CD4-positive, CD25-positive, alpha-beta regulatory T cell (primary cell): ENCODE data around the gene GLA. TPM values are rescaled to one million over a fixed set of nuclear protein-coding genes. Genes with fewer than 3 reads are reported as not detected.

Source experiments
- ATAC-seq, 2 donors: fragments of 150-1000 bp; cut with Tn5 transposase; one replicate each; pipeline ENCODE4 v1.10.0; 2021; ENCODE audit warnings: low read depth in 2 of 2, moderate number of reproducible peaks in 2 of 2, moderate library complexity in 1 of 2
- DNase-seq, 3 donors: peaks; one replicate each; pipeline versions ENCODE4 v3.0.0 to v3.0.0-alpha.2; 2012 to 2022; ENCODE audit warnings: mixed read lengths in 1 of 3
- H3K27ac ChIP-seq: one replicate; pipeline ENCODE4 v1.7.0; 2013; ENCODE audit warnings: mild to moderate bottlenecking, low read length; ENCODE audit not compliant: insufficient read depth, poor library complexity, severe bottlenecking
- H3K27me3 ChIP-seq: one replicate; pipeline ENCODE4 v1.7.0; 2013; ENCODE audit warnings: low read length; ENCODE audit not compliant: control insufficient read depth, insufficient read depth
- H3K36me3 ChIP-seq: one replicate; pipeline ENCODE4 v1.7.0; 2013; ENCODE audit warnings: mild to moderate bottlenecking, low read length, moderate library complexity; ENCODE audit not compliant: control insufficient read depth, insufficient read depth
- H3K4me1 ChIP-seq: 2 replicates; pipeline ENCODE4 v1.7.0; 2013; ENCODE audit warnings: mild to moderate bottlenecking, low read length; ENCODE audit not compliant: insufficient read depth, control insufficient read depth, poor library complexity, severe bottlenecking
- H3K4me3 ChIP-seq: one replicate; pipeline ENCODE4 v1.7.0; 2013; ENCODE audit warnings: low read depth, mild to moderate bottlenecking, low read length, moderate library complexity
- H3K9me3 ChIP-seq, 2 experiments: 1 replicate in 1 of 2; 2 replicates in 1 of 2; pipeline ENCODE4 v1.7.0; 2013; ENCODE audit warnings: low read length in 2 of 2, mild to moderate bottlenecking in 1 of 2, moderate library complexity in 1 of 2; ENCODE audit not compliant: control insufficient read depth in 2 of 2
- H3K27ac Mint-ChIP-seq, 3 donors: one replicate each; pipeline ENCODE4 v1.8.0; 2020 to 2022; ENCODE audit warnings: mild to moderate bottlenecking in 3 of 3, mixed read lengths in 3 of 3, moderate library complexity in 2 of 3
- H3K27me3 Mint-ChIP-seq: one replicate; pipeline ENCODE4 v1.8.0; 2022; ENCODE audit warnings: mild to moderate bottlenecking, mixed read lengths
- H3K36me3 Mint-ChIP-seq: one replicate; pipeline ENCODE4 v1.8.0; 2020; ENCODE audit warnings: mixed read lengths
- H3K4me1 Mint-ChIP-seq, 4 donors: one replicate each; pipeline ENCODE4 v1.8.0; 2020 to 2022; ENCODE audit warnings: mixed read lengths in 4 of 4, mild to moderate bottlenecking in 1 of 4
- H3K4me3 Mint-ChIP-seq, 4 donors: one replicate each; pipeline ENCODE4 v1.8.0; 2020 to 2022; ENCODE audit warnings: mild to moderate bottlenecking in 4 of 4, mixed read lengths in 4 of 4, moderate library complexity in 3 of 4
- H3K9me3 Mint-ChIP-seq, 7 donors: one replicate each; pipeline ENCODE4 v1.8.0; 2020 to 2022; ENCODE audit warnings: mixed read lengths in 7 of 7, mild to moderate bottlenecking in 3 of 7, moderate library complexity in 2 of 7
- polyA plus RNA-seq, 4 donors: library from polyadenylated mRNA; unstranded; fragments of 300-500 nt; fragmentation: Illumina TruSeq; gene quantifications; one replicate each; pipeline ENCODE4 v1.2.3, GENCODE V29; 2021
- total RNA-seq: library from RNA; stranded (reverse); gene quantifications from one replicate; pipeline ENCODE4 v1.2.3, GENCODE V29; 2022

Gene GLA
- total RNA-seq (32.7 TPM), polyA plus RNA-seq (10 to 100 TPM; 10.7 to 15.6 (median 12.6) TPM)

DNA sequence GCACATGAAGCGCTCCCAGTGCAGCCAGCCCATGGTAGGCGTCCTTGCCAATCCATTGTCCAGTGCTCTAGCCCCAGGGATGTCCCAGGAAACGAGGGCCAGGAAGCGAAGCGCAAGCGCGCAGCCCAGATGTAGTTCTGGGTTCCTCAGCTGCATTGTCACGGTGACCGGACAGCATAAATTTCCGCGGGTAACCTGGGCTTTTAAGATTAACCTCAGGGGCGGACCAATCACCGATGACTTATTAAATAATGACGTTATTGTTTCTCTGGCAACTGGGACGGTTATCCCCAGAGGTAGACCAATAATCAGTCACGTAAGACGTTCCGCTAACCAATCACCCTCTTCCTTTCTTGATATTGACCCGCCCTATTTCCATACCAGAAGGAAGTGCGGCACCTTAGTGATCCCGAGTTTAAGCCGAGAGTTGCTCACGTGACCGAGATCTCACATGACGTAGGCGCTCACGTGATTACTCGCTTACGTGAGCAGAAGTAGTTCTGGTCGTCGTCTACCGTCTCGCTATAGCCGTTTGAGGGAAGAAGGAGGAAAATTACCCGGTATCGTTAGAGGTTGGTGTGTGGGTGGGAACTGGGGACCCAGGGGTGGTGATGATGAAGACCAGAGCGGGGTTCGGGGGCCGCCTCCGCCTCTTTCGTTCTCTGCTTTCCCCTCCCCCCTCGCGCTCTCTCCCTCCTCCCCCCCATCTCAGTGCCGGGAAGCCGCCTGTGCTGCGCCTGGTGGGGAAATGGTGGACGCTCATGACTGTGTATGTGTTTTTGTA is at the start of gene GLA, which contains the start of gene HNRNPH2:
GLA (minus strand) TSS at position 178 of the 784 bp plus-strand sequence; CDS start at position 156, 22 bp downstream.
HNRNPH2 (plus strand) TSS at position 475 of the 784 bp plus-strand sequence. CDS start 3,767 bp downstream, outside the sequence.
- Mint-ChIP-seq H3K4me1 (peaks cover 0 to 37% (median 15%) of the 10 kb centered on the region in 4 donors), H3K9me3 (peaks cover 0 to 1% (median 0%) of the 10 kb centered on the region in 7 donors)
- ATAC-seq: peak; percentile 97

DNA sequence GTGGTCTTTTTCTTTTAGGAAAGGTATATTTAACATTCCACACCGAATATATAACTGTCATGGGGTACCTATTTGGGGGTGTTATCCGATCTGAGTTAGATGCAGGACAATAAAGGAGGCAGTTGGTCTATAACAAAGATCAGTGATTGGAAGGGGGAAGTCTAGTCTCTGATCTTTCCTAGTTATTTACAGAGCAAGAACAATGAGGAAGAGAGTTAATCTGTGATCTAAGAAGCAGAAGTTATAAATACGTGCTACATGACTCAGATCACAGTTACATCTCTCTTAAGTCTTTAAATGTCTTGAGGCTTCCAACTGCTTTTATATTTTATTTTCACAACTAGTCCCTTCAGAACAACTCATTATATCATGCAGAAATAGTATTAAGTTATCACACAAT is 44.3 kb upstream of the GLA start:
- no peaks in the 10 kb centered on the region for H3K4me1 ChIP-seq

More for the DNA sequence above, at the start of gene GLA, which contains the start of gene HNRNPH2:
- H3K27me3 Mint-ChIP-seq: no peaks in the 10 kb centered on the region
- Histone ChIP-seq H3K9me3 (no peaks in the 10 kb centered on the region), H3K4me1 (peaks cover 23% of the 10 kb centered on the region), H3K27ac (peak within 1 kb of the TSS; percentile 98), H3K27me3 (no peaks in the 10 kb centered on the region), H3K4me3 (peak within 1 kb of the TSS; percentile 94), H3K36me3 (peaks cover 9% of the 10 kb centered on the region)
- H3K4me3 Mint-ChIP-seq: peak within 1 kb of the TSS; percentile 92 to 95 (median 92)
- H3K27ac Mint-ChIP-seq: peak within 1 kb of the TSS; percentile 97 to 99 (median 98)
- peak; percentile 86 to 96 (median 90) for DNase-seq
- H3K36me3 Mint-ChIP-seq: peaks cover 9% of the 10 kb centered on the region

DNA sequence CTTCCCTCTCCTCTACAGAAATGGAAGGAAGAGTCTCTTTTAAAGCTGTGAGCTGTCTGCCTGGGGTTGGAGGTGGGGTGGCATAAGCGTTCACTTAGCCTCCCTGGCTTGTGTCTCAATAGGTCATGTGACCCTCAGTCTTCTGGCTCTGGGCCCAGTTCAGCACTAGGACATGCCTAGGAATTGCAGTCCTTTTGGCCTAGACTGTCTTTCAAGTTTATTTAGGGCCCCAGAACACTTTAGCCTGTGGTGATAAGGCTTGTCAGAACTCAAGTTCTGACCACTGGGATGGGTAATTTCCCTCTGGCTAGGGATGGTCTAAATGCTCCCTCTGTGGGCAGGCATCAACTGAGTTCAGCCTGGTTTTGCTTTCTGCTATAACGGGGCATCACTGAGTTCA is 43.2 kb upstream of the GLA start:
- ATAC-seq (no peak), DNase-seq (no peak)
- no peaks in the 10 kb centered on the region for H3K9me3 ChIP-seq
- peaks cover 0 to 3% (median 0%) of the 10 kb centered on the region in 7 donors for H3K9me3 Mint-ChIP-seq
- H3K36me3 Mint-ChIP-seq: peaks cover 14% of the 10 kb centered on the region
- no peaks in the 10 kb centered on the region for H3K27me3 Mint-ChIP-seq
- H3K4me3 Mint-ChIP-seq: no peak overlapping the region
- no peak overlapping the region for H3K27ac ChIP-seq
- no peaks in the 10 kb centered on the region for H3K36me3 ChIP-seq
- H3K4me3 ChIP-seq: no peak overlapping the region
- peaks cover 0 to 2% (median 1%) of the 10 kb centered on the region in 4 donors for H3K4me1 Mint-ChIP-seq
- no peaks in the 10 kb centered on the region for H3K4me1 ChIP-seq
- no peaks in the 10 kb centered on the region for H3K27me3 ChIP-seq
- no peak overlapping the region for H3K27ac Mint-ChIP-seq

More for the DNA sequence above, 44.3 kb upstream of the GLA start:
- Mint-ChIP-seq H3K4me1 (peaks cover 0 to 2% (median 0%) of the 10 kb centered on the region in 4 donors), H3K9me3 (peaks cover 0 to 3% (median 0%) of the 10 kb centered on the region in 7 donors), H3K27ac (no peak overlapping the region), H3K36me3 (peaks cover 14% of the 10 kb centered on the region), H3K4me3 (no peak overlapping the region), H3K27me3 (no peaks in the 10 kb centered on the region)
- no peak overlapping the region for H3K4me3 ChIP-seq
- no peaks in the 10 kb centered on the region for H3K27me3 ChIP-seq
- H3K27ac ChIP-seq: no peak overlapping the region
- ATAC-seq (no peak), DNase-seq (no peak)
- no peaks in the 10 kb centered on the region for H3K36me3 ChIP-seq
- no peaks in the 10 kb centered on the region for H3K9me3 ChIP-seq

DNA sequence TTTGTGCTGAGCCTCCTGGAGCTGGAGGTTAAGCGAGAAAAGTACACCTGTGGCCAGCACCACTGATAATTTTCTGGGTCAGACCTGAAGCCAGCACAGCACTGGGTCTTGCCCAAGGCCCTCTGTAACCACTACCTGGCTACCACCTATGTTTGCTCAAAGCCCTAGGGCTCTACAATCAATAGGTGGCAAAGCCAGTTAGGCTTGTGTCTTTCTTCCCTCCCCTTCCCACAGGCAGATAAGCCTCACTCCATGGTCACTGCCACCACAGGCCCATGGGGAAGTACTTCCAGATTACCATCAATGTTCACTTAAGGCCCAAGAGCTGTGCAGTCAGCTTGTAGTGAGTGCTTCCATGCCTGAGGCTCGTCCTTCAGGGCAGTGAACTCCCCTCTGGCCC is 42.4 kb upstream of the GLA start:
- ATAC-seq: no peak

DNA sequence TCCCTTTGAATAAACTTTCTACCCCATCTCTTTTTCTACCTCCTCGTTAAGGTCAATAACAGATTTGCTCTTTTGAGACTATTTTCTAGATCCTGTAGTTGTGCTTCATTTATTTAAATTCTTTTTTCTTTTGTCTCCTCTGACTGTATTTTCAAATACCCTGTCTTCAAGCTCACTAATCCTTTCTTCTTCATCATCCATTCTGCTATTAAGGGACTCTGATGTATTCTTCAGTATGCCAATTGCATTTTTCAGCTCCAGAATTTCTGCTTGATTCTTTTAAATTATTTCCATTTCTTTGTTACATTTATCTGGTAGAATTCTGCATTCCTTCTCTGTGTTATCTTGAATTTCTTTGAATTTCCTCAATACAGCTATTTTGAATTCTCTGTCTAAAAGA is 41.6 kb upstream of the GLA start:
- Mint-ChIP-seq H3K27me3 (no peaks in the 10 kb centered on the region), H3K4me3 (no peak overlapping the region), H3K36me3 (peaks cover 17% of the 10 kb centered on the region), H3K9me3 (peaks cover 0 to 3% (median 0%) of the 10 kb centered on the region in 7 donors), H3K4me1 (peaks cover 0 to 3% (median 1%) of the 10 kb centered on the region in 4 donors), H3K27ac (no peak overlapping the region)
- DNase-seq (no peak), ATAC-seq (no peak)
- Histone ChIP-seq H3K4me1 (no peaks in the 10 kb centered on the region), H3K27ac (no peak overlapping the region), H3K9me3 (no peaks in the 10 kb centered on the region), H3K4me3 (no peak overlapping the region), H3K27me3 (no peaks in the 10 kb centered on the region), H3K36me3 (no peaks in the 10 kb centered on the region)

More for the DNA sequence above, 42.4 kb upstream of the GLA start:
- H3K27me3 Mint-ChIP-seq: no peaks in the 10 kb centered on the region
- H3K4me3 Mint-ChIP-seq: no peak overlapping the region
- H3K36me3 Mint-ChIP-seq: peaks cover 14% of the 10 kb centered on the region
- H3K27ac Mint-ChIP-seq: no peak overlapping the region
- DNase-seq: no peak
- H3K9me3 Mint-ChIP-seq: peaks cover 0 to 3% (median 0%) of the 10 kb centered on the region in 7 donors
- Histone ChIP-seq H3K4me3 (no peak overlapping the region), H3K27ac (no peak overlapping the region), H3K4me1 (no peaks in the 10 kb centered on the region), H3K36me3 (no peaks in the 10 kb centered on the region), H3K27me3 (no peaks in the 10 kb centered on the region), H3K9me3 (no peaks in the 10 kb centered on the region)
- peaks cover 0 to 3% (median 1%) of the 10 kb centered on the region in 4 donors for H3K4me1 Mint-ChIP-seq

DNA sequence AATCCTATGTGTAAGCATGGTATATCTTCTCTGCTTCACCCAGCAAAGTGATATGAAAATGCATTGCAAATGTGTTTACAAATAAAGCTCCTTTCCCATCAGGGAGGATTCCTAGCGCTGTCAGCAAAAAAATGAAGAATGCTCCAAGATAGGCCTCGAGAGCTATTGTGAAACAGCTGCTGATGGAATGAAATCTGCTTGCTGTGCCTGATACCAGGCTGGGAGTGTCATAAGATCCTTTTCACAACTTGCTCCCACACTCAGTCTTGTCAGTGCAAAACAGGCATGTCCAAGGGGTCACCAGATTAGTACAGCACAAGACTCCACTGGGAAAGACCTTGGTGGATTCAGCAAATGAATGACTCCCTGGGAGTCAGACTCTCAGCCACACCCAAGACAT is 34.4 kb upstream of the GLA start:
- Histone ChIP-seq H3K9me3 (no peaks in the 10 kb centered on the region), H3K4me3 (no peak overlapping the region), H3K4me1 (no peaks in the 10 kb centered on the region), H3K27ac (no peak overlapping the region), H3K27me3 (no peaks in the 10 kb centered on the region), H3K36me3 (no peaks in the 10 kb centered on the region)
- Mint-ChIP-seq H3K27me3 (no peaks in the 10 kb centered on the region), H3K4me3 (no peak overlapping the region), H3K36me3 (peaks cover 27% of the 10 kb centered on the region), H3K27ac (no peak overlapping the region), H3K9me3 (no peaks in the 10 kb centered on the region), H3K4me1 (peaks cover 0 to 3% (median 0%) of the 10 kb centered on the region in 4 donors)
- DNase-seq: no peak
- ATAC-seq: no peak

DNA sequence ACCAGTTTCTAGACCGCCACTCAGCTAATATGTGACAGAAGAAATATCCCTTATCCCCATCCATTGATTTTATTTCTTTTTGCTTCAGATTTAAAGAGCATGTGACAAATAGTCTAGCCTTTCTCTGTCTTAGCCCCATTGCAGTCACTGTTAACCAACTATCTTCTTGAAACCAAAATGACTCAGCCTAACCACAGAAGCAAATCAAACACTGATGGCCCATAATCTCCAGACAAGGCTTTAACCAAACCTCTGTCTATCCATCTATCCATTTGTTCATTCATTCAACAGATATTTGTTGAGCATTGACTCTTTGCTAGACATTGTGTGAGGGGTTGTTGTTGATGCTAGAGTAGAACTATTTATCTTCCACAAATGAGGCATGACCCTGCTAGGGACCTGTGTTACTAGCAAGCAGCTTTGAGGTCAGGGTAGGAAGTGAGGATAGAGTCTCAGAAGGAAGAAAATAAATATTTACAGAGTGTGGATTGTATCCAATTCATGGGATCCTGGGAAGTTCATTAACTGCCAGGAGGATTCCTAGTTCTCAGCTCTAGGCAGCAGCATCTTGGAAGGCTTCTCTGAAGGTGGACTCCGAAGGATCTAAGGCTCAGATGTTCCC is 22.8 kb upstream of the GLA start:
- H3K4me3 Mint-ChIP-seq: no peak overlapping the region
- DNase-seq (peak in 1 of 3 donors; percentile 40), ATAC-seq (peak in 1 of 2 donors; percentile 66)
- Histone ChIP-seq H3K27ac (no peak overlapping the region), H3K4me3 (no peak overlapping the region), H3K27me3 (no peaks in the 10 kb centered on the region), H3K36me3 (peaks cover 3% of the 10 kb centered on the region), H3K4me1 (no peaks in the 10 kb centered on the region), H3K9me3 (no peaks in the 10 kb centered on the region)
- no peak overlapping the region for H3K27ac Mint-ChIP-seq
- H3K27me3 Mint-ChIP-seq: no peaks in the 10 kb centered on the region
- peaks cover 3% of the 10 kb centered on the region for H3K36me3 Mint-ChIP-seq
- H3K9me3 Mint-ChIP-seq: no peaks in the 10 kb centered on the region
- H3K4me1 Mint-ChIP-seq: peaks cover 0 to 5% (median 2%) of the 10 kb centered on the region in 4 donors
